ENCODE results near the gene DCDC1. TPM values are rescaled to one million over a fixed set of nuclear protein-coding genes. Genes with fewer than 3 reads are reported as not detected.

The DCDC1 gene
- polyA plus RNA-seq, 4 donors: 0.87 TPM; not detected in 3

DNA sequence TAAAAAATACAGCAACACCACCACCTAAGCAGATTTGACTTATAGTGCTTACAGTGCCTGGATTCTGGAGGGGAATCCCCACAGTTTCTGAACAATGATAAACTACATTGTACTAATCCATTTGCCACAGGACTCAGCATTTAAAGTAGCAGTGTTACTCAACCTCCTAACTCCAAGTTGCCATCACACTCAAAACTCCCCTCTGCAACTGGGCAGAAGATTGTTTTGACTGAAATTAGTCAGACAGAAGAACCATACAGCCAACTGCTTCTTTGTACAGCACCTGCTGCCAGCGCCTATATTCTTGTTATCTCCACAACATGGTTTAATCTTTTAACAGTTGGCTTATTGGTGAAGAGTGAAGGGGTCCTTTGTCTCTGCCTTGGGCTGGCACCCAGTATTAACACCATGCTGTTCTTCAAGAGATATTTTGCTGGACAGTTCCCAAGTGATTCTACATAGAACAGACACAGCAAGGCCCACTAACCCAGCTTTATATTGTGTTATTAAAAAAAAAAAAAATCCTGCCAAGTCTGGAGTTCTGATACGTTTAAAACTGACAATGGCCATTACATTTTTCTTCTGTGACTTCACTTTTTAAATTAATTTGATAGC lies 273.2 kb downstream of the DCDC1 start:
- no peak overlapping the region for H3K27ac ChIP-seq (ENCODE audit: low read depth in 1 of 3, low read length in 2 of 3)
- no peaks in the 10 kb centered on the region for H3K36me3 ChIP-seq (ENCODE audit: control insufficient read depth in 3 of 3, insufficient read depth in 2 of 3, low read depth in 1 of 3, low read length in 3 of 3)
- no peaks in the 10 kb centered on the region for H3K4me1 ChIP-seq (ENCODE audit: control insufficient read depth in 3 of 3, insufficient read depth in 2 of 3, low read depth in 1 of 3, low read length in 2 of 3)
- no peaks in the 10 kb centered on the region for H3K27me3 ChIP-seq (ENCODE audit: control insufficient read depth in 3 of 3, insufficient read depth in 3 of 3, low read length in 3 of 3)
- H3K4me3 ChIP-seq (ENCODE audit: low read depth in 1 of 3, low read length in 3 of 3): no peak overlapping the region
- FAIRE-seq (no peak), DNase-seq (no peak)
- H3K9me3 ChIP-seq (ENCODE audit: control insufficient read depth in 2 of 2, insufficient read depth in 1 of 2, low read depth in 1 of 2, low read length in 1 of 2): peaks cover 0 to 2% of the 10 kb centered on the region in 2 donors
- WGBS, 3 donors: 19 to 47% (median 38%) methylated on average over 2 of the region's 2 CpGs

GRCh38 chr11:31092638-31093037 lies 276.9 kb downstream of the DCDC1 start:
- Histone ChIP-seq H3K27me3 (ENCODE audit: control insufficient read depth in 3 of 3, insufficient read depth in 3 of 3, low read length in 3 of 3) (no peaks in the 10 kb centered on the region), H3K27ac (ENCODE audit: low read depth in 1 of 3, low read length in 2 of 3) (no peak overlapping the region), H3K36me3 (ENCODE audit: control insufficient read depth in 3 of 3, insufficient read depth in 2 of 3, low read depth in 1 of 3, low read length in 3 of 3) (no peaks in the 10 kb centered on the region), H3K4me3 (ENCODE audit: low read depth in 1 of 3, low read length in 3 of 3) (no peak overlapping the region), H3K9me3 (ENCODE audit: control insufficient read depth in 2 of 2, insufficient read depth in 1 of 2, low read depth in 1 of 2, low read length in 1 of 2) (peaks cover 2 to 4% of the 10 kb centered on the region in 2 donors), H3K4me1 (ENCODE audit: control insufficient read depth in 3 of 3, insufficient read depth in 2 of 3, low read depth in 1 of 3, low read length in 2 of 3) (no peaks in the 10 kb centered on the region)
- FAIRE-seq (no peak), DNase-seq (no peak)

GRCh38 chr11:31089117-31089516 lies 280.4 kb downstream of the DCDC1 start:
- Histone ChIP-seq H3K36me3 (ENCODE audit: control insufficient read depth in 3 of 3, insufficient read depth in 2 of 3, low read depth in 1 of 3, low read length in 3 of 3) (no peaks in the 10 kb centered on the region), H3K27ac (ENCODE audit: low read depth in 1 of 3, low read length in 2 of 3) (no peak overlapping the region), H3K4me1 (ENCODE audit: control insufficient read depth in 3 of 3, insufficient read depth in 2 of 3, low read depth in 1 of 3, low read length in 2 of 3) (no peaks in the 10 kb centered on the region), H3K9me3 (ENCODE audit: control insufficient read depth in 2 of 2, insufficient read depth in 1 of 2, low read depth in 1 of 2, low read length in 1 of 2) (peaks cover 2 to 4% of the 10 kb centered on the region in 2 donors), H3K27me3 (ENCODE audit: control insufficient read depth in 3 of 3, insufficient read depth in 3 of 3, low read length in 3 of 3) (no peaks in the 10 kb centered on the region), H3K4me3 (ENCODE audit: low read depth in 1 of 3, low read length in 3 of 3) (no peak overlapping the region)
- no peak for FAIRE-seq
- no peak for DNase-seq
- WGBS, 3 donors: 84 to 93% (median 92%) methylated on average over 2 of the region's 2 CpGs

DNA sequence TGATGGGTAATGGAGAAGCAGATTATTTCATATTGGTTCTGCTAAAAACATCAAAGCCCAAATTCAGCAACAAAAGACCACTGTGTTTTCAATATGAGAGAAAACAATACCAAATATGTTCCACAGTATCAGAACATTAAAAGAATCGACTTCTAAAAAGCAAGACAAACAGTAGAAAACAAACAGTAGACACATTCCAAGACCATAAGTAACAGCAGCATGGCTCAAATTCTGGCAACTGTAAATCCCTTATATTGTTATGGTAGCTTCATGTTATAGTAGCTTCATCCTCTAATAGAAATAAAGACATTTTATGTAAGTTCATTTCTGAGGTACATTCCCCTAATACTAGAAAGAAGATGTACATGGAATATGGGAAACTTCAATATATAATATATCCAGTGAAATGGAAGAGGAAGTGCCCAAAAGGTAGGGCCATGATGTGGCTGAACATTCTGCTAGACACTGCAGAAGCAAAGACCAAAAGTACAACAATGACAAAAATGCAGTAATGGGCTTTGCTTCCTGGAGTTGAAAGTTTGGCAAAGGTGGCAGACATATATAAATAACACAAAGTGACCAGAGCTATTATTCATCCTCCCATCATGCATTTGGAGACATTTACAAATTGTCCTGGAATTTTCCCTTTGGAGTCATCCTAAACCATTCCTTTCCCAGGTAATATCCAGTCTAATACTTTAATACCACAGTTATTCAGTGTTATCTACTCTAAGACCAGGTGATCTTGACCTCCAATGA lies 299.9 kb downstream of the DCDC1 start:
- no peaks in the 10 kb centered on the region for H3K27me3 ChIP-seq (ENCODE audit: control insufficient read depth in 3 of 3, insufficient read depth in 3 of 3, low read length in 3 of 3)
- no peaks in the 10 kb centered on the region for H3K4me1 ChIP-seq (ENCODE audit: control insufficient read depth in 3 of 3, insufficient read depth in 2 of 3, low read depth in 1 of 3, low read length in 2 of 3)
- no peaks in the 10 kb centered on the region for H3K36me3 ChIP-seq (ENCODE audit: control insufficient read depth in 3 of 3, insufficient read depth in 2 of 3, low read depth in 1 of 3, low read length in 3 of 3)
- no peak for DNase-seq
- no peak overlapping the region for H3K4me3 ChIP-seq (ENCODE audit: low read depth in 1 of 3, low read length in 3 of 3)
- no peak overlapping the region for H3K27ac ChIP-seq (ENCODE audit: low read depth in 1 of 3, low read length in 2 of 3)
- WGBS, 3 donors: 39 to 69% (median 58%) methylated on average over 1 of the region's 1 CpG
- FAIRE-seq: no peak
- H3K9me3 ChIP-seq (ENCODE audit: control insufficient read depth in 2 of 2, insufficient read depth in 1 of 2, low read depth in 1 of 2, low read length in 1 of 2): no peaks in the 10 kb centered on the region

DNA sequence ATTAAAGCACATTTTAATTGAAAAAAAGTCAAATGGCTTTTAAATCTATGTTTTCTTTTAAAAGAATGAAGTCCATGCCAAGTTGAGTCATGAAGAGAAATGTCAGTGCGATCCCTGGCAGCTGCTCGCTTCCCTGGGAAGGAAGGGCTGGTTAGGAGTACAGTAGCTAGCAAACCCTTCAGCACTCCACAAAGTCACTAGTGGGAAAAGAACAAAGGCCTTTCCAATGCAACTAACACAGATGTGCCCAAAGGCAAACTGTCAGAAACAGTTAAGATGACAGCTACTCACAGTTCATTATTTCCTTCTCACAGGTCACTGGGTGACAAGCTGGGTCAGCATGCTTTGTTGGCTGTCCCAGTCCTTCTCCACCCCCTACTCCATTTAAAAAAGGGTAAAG lies 308.7 kb downstream of the DCDC1 start:
- DNase-seq (no peak), FAIRE-seq (no peak)
- no peak overlapping the region for H3K4me3 ChIP-seq (ENCODE audit: low read depth in 1 of 3, low read length in 3 of 3)
- WGBS, 3 donors: 53 to 88% (median 87%) methylated on average over 2 of the region's 2 CpGs
- no peaks in the 10 kb centered on the region for H3K27me3 ChIP-seq (ENCODE audit: control insufficient read depth in 3 of 3, insufficient read depth in 3 of 3, low read length in 3 of 3)
- H3K36me3 ChIP-seq (ENCODE audit: control insufficient read depth in 3 of 3, insufficient read depth in 2 of 3, low read depth in 1 of 3, low read length in 3 of 3): no peaks in the 10 kb centered on the region
- no peak overlapping the region for H3K27ac ChIP-seq (ENCODE audit: low read depth in 1 of 3, low read length in 2 of 3)
- H3K4me1 ChIP-seq (ENCODE audit: control insufficient read depth in 3 of 3, insufficient read depth in 2 of 3, low read depth in 1 of 3, low read length in 2 of 3): no peaks in the 10 kb centered on the region
- no peaks in the 10 kb centered on the region for H3K9me3 ChIP-seq (ENCODE audit: control insufficient read depth in 2 of 2, insufficient read depth in 1 of 2, low read depth in 1 of 2, low read length in 1 of 2)

DNA sequence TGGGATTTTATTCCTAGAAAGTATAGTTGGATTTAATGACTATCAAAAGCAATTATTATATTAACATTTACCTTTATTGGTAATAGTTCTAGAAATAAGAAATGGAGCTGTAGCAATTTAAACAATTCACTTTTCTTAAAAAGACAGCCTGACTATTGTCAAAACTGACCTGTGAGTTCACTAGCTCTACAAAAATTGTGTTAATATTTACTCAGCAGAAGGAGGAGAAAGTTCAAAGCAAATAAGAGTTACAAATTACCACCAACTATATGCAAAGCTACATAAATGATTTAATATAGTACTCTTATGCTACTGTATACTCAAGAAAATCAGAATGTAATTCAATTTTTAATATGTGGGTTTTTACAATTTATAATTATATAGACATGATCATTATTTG lies 310.0 kb downstream of the DCDC1 start:
- no peaks in the 10 kb centered on the region for H3K27me3 ChIP-seq (ENCODE audit: control insufficient read depth in 3 of 3, insufficient read depth in 3 of 3, low read length in 3 of 3)
- DNase-seq: no peak
- no peaks in the 10 kb centered on the region for H3K9me3 ChIP-seq (ENCODE audit: control insufficient read depth in 2 of 2, insufficient read depth in 1 of 2, low read depth in 1 of 2, low read length in 1 of 2)
- H3K4me3 ChIP-seq (ENCODE audit: low read depth in 1 of 3, low read length in 3 of 3): no peak overlapping the region
- H3K4me1 ChIP-seq (ENCODE audit: control insufficient read depth in 3 of 3, insufficient read depth in 2 of 3, low read depth in 1 of 3, low read length in 2 of 3): no peaks in the 10 kb centered on the region
- no peak overlapping the region for H3K27ac ChIP-seq (ENCODE audit: low read depth in 1 of 3, low read length in 2 of 3)
- H3K36me3 ChIP-seq (ENCODE audit: control insufficient read depth in 3 of 3, insufficient read depth in 2 of 3, low read depth in 1 of 3, low read length in 3 of 3): no peaks in the 10 kb centered on the region
- FAIRE-seq: no peak

DNA sequence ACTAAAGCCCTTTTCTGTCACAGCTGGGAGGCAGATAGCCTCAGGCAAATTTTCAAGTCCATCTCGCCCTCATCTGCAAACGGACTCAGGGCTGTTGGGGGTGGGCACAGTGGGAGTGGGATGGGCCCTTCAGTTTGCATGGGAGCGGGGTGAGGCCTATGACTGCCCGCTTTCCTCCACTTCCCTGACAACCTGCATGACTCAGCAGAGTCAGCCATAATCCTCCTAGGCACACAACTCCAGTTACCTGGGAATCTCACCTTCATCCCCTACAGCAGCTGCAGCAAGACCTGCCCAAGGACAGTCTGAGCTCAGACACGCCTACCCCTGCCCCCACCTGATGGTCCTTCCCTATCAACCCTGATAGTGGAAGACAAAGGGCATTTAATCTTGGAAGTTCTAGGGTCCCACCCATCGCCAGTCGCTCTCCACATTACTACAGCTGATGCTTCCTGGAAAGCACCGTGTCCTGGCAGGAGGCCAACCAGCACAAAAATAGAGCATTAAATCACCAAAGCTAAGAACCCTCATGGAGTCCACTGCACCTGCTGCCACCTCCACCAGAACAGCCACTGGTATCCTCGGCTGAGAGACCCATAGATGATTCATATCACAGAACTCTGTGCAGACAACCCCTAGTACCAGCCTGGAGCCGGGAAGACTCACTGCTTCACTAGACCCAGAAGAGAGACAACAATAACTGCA lies 319.3 kb downstream of the DCDC1 start:
- FAIRE-seq: no peak
- Histone ChIP-seq H3K4me1 (ENCODE audit: control insufficient read depth in 3 of 3, insufficient read depth in 2 of 3, low read depth in 1 of 3, low read length in 2 of 3) (peaks cover 0 to 5% (median 0%) of the 10 kb centered on the region in 3 donors), H3K9me3 (ENCODE audit: control insufficient read depth in 2 of 2, insufficient read depth in 1 of 2, low read depth in 1 of 2, low read length in 1 of 2) (peaks cover 0 to 2% of the 10 kb centered on the region in 2 donors), H3K4me3 (ENCODE audit: low read depth in 1 of 3, low read length in 3 of 3) (no peak overlapping the region), H3K27ac (ENCODE audit: low read depth in 1 of 3, low read length in 2 of 3) (no peak overlapping the region), H3K36me3 (ENCODE audit: control insufficient read depth in 3 of 3, insufficient read depth in 2 of 3, low read depth in 1 of 3, low read length in 3 of 3) (no peaks in the 10 kb centered on the region), H3K27me3 (ENCODE audit: control insufficient read depth in 3 of 3, insufficient read depth in 3 of 3, low read length in 3 of 3) (no peaks in the 10 kb centered on the region)
- DNase-seq: peak; percentile 1 to 71
- 23 to 55% (median 36%) methylated on average over 10 of the region's 10 CpGs for whole genome bisulfite sequencing, 3 donors

DNA sequence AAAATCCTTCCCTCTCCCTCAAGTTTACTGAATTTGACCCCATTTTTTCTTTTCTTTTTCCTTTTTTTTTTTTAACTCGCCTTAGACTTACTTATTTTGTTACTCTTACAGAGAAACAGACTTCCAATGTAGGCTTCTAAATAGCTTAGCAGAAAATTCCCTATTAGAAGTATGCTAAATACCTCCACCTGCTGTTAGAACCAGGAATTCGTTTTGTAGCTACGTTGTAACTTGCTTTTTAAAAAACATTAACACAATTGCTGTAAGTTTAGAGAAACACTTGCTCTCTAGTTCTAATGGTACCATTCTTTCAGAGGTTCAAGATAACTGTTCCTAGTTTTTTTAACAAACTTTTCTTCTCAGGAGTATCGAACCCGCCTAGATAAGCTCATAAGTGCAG lies 324.2 kb downstream of the DCDC1 start:
- Histone ChIP-seq H3K9me3 (ENCODE audit: control insufficient read depth in 2 of 2, insufficient read depth in 1 of 2, low read depth in 1 of 2, low read length in 1 of 2) (no peaks in the 10 kb centered on the region), H3K4me1 (ENCODE audit: control insufficient read depth in 3 of 3, insufficient read depth in 2 of 3, low read depth in 1 of 3, low read length in 2 of 3) (peaks cover 0 to 5% (median 0%) of the 10 kb centered on the region in 3 donors), H3K36me3 (ENCODE audit: control insufficient read depth in 3 of 3, insufficient read depth in 2 of 3, low read depth in 1 of 3, low read length in 3 of 3) (no peaks in the 10 kb centered on the region), H3K27ac (ENCODE audit: low read depth in 1 of 3, low read length in 2 of 3) (no peak overlapping the region), H3K4me3 (ENCODE audit: low read depth in 1 of 3, low read length in 3 of 3) (no peak overlapping the region), H3K27me3 (ENCODE audit: control insufficient read depth in 3 of 3, insufficient read depth in 3 of 3, low read length in 3 of 3) (no peaks in the 10 kb centered on the region)
- 38 to 46% (median 46%) methylated on average over 5 of the region's 5 CpGs for WGBS, 3 donors
- DNase-seq: peak in 1 of 2 donors; percentile 46
- FAIRE-seq: no peak
